Panc1 (cell line): Measurements from ENCODE around the gene HSPB2.

Source experiments
- POLR2AphosphoS5 ChIP-seq: IDR thresholded peaks from 2 replicates; pipeline ENCODE4 v1.6.1; 2012; ENCODE audit warnings: mild to moderate bottlenecking, low read depth, low read length, moderate library complexity
- TF ChIP-seq, protein P1 (sequence below): fragments of 450-650 bp; IDR thresholded peaks from 2 replicates; pipeline ENCODE4 v1.5.1; 2017; ENCODE audit warnings: mild to moderate bottlenecking
- TF ChIP-seq, protein P2 (sequence below), 2 experiments: IDR thresholded peaks; 2 replicates each; pipeline ENCODE4 v1.6.1; 2011 to 2012; ENCODE audit warnings: low read depth in 2 of 2, control low read depth in 1 of 2, low read length in 1 of 2, mild to moderate bottlenecking in 1 of 2, moderate library complexity in 1 of 2; ENCODE audit not compliant: insufficient read depth in 1 of 2

DNA sequence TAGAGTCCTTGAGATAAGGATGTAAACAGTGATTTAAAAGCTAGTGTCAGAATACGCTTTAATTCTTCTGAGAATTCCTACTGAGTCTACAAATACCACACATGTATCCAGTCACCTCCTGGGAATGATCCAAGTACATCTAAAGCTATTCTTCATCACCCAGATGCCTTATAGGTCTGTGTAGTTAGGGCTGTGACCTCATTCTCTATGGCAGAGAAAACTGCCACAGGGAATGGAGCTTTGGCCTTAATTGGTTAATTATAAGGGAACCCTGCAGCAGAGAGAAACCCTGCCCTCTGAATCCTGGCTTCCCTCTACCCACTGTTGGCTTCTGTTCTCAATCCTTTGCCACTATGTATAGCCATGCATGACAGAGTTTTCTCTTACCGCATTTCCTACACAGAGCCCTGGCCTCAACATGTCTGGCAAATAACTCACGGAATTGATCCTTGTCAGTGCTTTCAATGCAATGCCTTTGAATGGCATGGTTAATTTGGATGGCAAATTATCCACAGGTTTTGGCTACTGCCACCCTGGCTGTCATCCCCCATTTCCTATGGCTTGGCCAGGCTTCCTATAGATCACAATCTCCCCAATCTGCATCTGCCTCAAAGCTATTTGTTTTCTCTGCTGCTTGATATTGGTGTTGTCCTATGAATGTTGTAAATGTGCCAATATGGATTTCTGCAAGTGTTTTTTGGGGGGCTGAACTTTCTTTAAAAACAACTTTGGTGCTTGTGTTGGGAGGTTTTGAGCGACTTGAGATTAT, 27.5 kb downstream of the HSPB2 start:
- TF ChIP-seq, protein P1, sequence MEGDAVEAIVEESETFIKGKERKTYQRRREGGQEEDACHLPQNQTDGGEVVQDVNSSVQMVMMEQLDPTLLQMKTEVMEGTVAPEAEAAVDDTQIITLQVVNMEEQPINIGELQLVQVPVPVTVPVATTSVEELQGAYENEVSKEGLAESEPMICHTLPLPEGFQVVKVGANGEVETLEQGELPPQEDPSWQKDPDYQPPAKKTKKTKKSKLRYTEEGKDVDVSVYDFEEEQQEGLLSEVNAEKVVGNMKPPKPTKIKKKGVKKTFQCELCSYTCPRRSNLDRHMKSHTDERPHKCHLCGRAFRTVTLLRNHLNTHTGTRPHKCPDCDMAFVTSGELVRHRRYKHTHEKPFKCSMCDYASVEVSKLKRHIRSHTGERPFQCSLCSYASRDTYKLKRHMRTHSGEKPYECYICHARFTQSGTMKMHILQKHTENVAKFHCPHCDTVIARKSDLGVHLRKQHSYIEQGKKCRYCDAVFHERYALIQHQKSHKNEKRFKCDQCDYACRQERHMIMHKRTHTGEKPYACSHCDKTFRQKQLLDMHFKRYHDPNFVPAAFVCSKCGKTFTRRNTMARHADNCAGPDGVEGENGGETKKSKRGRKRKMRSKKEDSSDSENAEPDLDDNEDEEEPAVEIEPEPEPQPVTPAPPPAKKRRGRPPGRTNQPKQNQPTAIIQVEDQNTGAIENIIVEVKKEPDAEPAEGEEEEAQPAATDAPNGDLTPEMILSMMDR: no peak
- TF ChIP-seq, protein P2, sequence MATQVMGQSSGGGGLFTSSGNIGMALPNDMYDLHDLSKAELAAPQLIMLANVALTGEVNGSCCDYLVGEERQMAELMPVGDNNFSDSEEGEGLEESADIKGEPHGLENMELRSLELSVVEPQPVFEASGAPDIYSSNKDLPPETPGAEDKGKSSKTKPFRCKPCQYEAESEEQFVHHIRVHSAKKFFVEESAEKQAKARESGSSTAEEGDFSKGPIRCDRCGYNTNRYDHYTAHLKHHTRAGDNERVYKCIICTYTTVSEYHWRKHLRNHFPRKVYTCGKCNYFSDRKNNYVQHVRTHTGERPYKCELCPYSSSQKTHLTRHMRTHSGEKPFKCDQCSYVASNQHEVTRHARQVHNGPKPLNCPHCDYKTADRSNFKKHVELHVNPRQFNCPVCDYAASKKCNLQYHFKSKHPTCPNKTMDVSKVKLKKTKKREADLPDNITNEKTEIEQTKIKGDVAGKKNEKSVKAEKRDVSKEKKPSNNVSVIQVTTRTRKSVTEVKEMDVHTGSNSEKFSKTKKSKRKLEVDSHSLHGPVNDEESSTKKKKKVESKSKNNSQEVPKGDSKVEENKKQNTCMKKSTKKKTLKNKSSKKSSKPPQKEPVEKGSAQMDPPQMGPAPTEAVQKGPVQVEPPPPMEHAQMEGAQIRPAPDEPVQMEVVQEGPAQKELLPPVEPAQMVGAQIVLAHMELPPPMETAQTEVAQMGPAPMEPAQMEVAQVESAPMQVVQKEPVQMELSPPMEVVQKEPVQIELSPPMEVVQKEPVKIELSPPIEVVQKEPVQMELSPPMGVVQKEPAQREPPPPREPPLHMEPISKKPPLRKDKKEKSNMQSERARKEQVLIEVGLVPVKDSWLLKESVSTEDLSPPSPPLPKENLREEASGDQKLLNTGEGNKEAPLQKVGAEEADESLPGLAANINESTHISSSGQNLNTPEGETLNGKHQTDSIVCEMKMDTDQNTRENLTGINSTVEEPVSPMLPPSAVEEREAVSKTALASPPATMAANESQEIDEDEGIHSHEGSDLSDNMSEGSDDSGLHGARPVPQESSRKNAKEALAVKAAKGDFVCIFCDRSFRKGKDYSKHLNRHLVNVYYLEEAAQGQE (IDR thresholded peaks at IDR 0.05; ENCODE audit: insufficient read depth in 1 of 2, low read depth in 2 of 2, low read length in 1 of 2): no peak
- TF ChIP-seq POLR2AphosphoS5: no peak
